Upper lobe of left lung (tissue), 6 donors: ENCODE results near the gene TBCD. TPM values are rescaled to one million over a fixed set of nuclear protein-coding genes. Genes with fewer than 3 reads are reported as not detected.

Experiments used
- ATAC-seq, 2 donors: fragments of 200-7000 bp; cut with Tn5 transposase; one replicate each; pipeline ENCODE4 v1.9.1; 2022; ENCODE audit warnings: mild to moderate bottlenecking in 2 of 2, moderate library complexity in 2 of 2; ENCODE audit not compliant: low FRiP score in 2 of 2
- DNase-seq, 2 donors: peaks; one replicate each; pipeline ENCODE4 v3.0.0-alpha.2; 2019 to 2020
- H3K27ac ChIP-seq, 4 donors: fragments of 200-600 bp; sonication (generic); one replicate each; pipeline ENCODE4 v1.5.1; 2016 to 2019
- H3K27me3 ChIP-seq, 4 donors: fragments of 200-600 bp; sonication (generic); one replicate each; pipeline ENCODE4 v1.5.1; 2017 to 2019
- H3K36me3 ChIP-seq, 4 donors: fragments of 200-600 bp; sonication (generic); one replicate each; pipeline ENCODE4 v1.5.1; 2016 to 2019
- H3K4me1 ChIP-seq, 4 donors: fragments of 200-600 bp; sonication (generic); one replicate each; pipeline ENCODE4 v1.5.1; 2018 to 2019
- H3K4me3 ChIP-seq, 4 donors: fragments of 200-600 bp; sonication (generic); one replicate each; pipeline ENCODE4 v1.5.1; 2017 to 2019; ENCODE audit warnings: mild to moderate bottlenecking in 2 of 4, moderate library complexity in 1 of 4
- H3K9me3 ChIP-seq, 4 donors: fragments of 200-600 bp; sonication (generic); one replicate each; pipeline ENCODE4 v1.5.1; 2018 to 2019
- CTCF ChIP-seq, 6 experiments: fragments of 450-650 bp in 4 of 6; fragments of 200-600 bp in 2 of 6; sonication (generic) in 2 of 6; IDR thresholded peaks; one replicate each; pipeline ENCODE4 v1.5.1; 2016 to 2019; ENCODE audit warnings: antibody characterized with exemption in 6 of 6
- EP300 ChIP-seq, 4 donors: sonication (generic); formaldehyde crosslinking; IDR thresholded peaks; one replicate each; pipeline ENCODE4 v1.5.1; 2017; ENCODE audit warnings: antibody characterized with exemption in 4 of 4, control low read depth in 2 of 4
- POLR2A ChIP-seq, 4 donors: fragments of 450-650 bp; IDR thresholded peaks; one replicate each; pipeline ENCODE4 v1.5.1; 2016 to 2017; ENCODE audit warnings: antibody characterized with exemption in 4 of 4, mild to moderate bottlenecking in 2 of 4
- POLR2AphosphoS5 ChIP-seq, 2 donors: sonication (generic); formaldehyde crosslinking; IDR thresholded peaks; one replicate each; pipeline ENCODE4 v1.5.1; 2017; ENCODE audit warnings: antibody characterized with exemption in 2 of 2
- WGBS, 2 donors: methylation state at CpG; one replicate each; pipeline ENCODE4 v1.1.5; 2017 to 2018; 5-methylcytosine and 5-hydroxymethylcytosine counted together
- total RNA-seq, 6 donors: library from RNA; depleted of rRNA in 4 of 6; stranded (reverse); fragments of >200 nt in 4 of 6; gene quantifications; one replicate each; pipeline versions ENCODE4 v1.1.0 to v1.2.1, GENCODE V29; 2016 to 2021
- donor health status: DM: no; HTN: no; CAD: no; lungs with moderate emphysema.
- donor health status: DM: no; HTN: yes; CAD: no; lungs with severe emphysema.

Gene TBCD
- total RNA-seq, 6 donors from 2014 or later: 71.3 to 262 (median 104) TPM

GRCh38 chr17:82837586-82838320, 85.9 kb downstream of the TBCD start:
- peak; percentile 27 to 48 for ATAC-seq
- Histone ChIP-seq H3K27me3 (no peaks in the 10 kb centered on the region), H3K9me3 (no peaks in the 10 kb centered on the region), H3K4me1 (peaks cover 11 to 24% (median 19%) of the 10 kb centered on the region in 4 donors), H3K27ac (peak overlapping the region; percentile 63 to 75 (median 69)), H3K4me3 (peak overlapping the region in 1 of 4 donors; percentile 41), H3K36me3 (peaks cover 0 to 10% (median 1%) of the 10 kb centered on the region in 4 donors)
- 53 to 58% methylated on average over 13 of the region's 13 CpGs for WGBS, 2 donors
- TF ChIP-seq EP300 (IDR thresholded peaks at IDR 0.05) (no peak), POLR2AphosphoS5 (IDR thresholded peaks at IDR 0.05) (no peak), POLR2A (IDR thresholded peaks at IDR 0.05) (no peak), CTCF (IDR thresholded peaks at IDR 0.05) (no peak)
- no peak for DNase-seq

GRCh38 chr17:82838386-82839063, 86.7 kb downstream of the TBCD start:
- H3K4me3 ChIP-seq: peak overlapping the region in 3 of 4 donors; percentile 18 to 41 (median 33)
- H3K4me1 ChIP-seq: peaks cover 11 to 24% (median 19%) of the 10 kb centered on the region in 4 donors
- peak; percentile 75 for ATAC-seq
- peak in 1 of 4 donors; percentile 60 for TF ChIP-seq POLR2A (IDR thresholded peaks at IDR 0.05)
- no peak for TF ChIP-seq CTCF (IDR thresholded peaks at IDR 0.05)
- TF ChIP-seq POLR2AphosphoS5 (IDR thresholded peaks at IDR 0.05): peak; percentile 83 to 87
- peak in 1 of 4 donors; percentile 92 for TF ChIP-seq EP300 (IDR thresholded peaks at IDR 0.05)
- peak in 1 of 2 donors; percentile 91 for DNase-seq
- no peaks in the 10 kb centered on the region for H3K27me3 ChIP-seq
- H3K27ac ChIP-seq: peak overlapping the region; percentile 63 to 75 (median 69)
- 54% methylated on average over 17 of the region's 17 CpGs for WGBS, 2 donors
- peaks cover 0 to 4% (median 0%) of the 10 kb centered on the region in 4 donors for H3K36me3 ChIP-seq
- H3K9me3 ChIP-seq: no peaks in the 10 kb centered on the region

GRCh38 chr17:82839617-82840292, 87.9 kb downstream of the TBCD start, which contains the start of gene ZNF750:
Gene ZNF750 (minus strand): TSS chr17:82840022. CDS start chr17:82832454, 7,568 bp downstream.
- Histone ChIP-seq H3K4me3 (peak within 1 kb of the TSS in 3 of 4 donors; percentile 18 to 41 (median 33)), H3K27ac (peak within 1 kb of the TSS; percentile 63 to 75 (median 69)), H3K36me3 (no peaks in the 10 kb centered on the region), H3K9me3 (no peaks in the 10 kb centered on the region), H3K4me1 (peaks cover 11 to 28% (median 22%) of the 10 kb centered on the region in 4 donors), H3K27me3 (no peaks in the 10 kb centered on the region)
- DNase-seq (peak in 1 of 2 donors; percentile 68), ATAC-seq (peak in 1 of 2 donors; percentile 70)
- TF ChIP-seq POLR2A (IDR thresholded peaks at IDR 0.05): peak in 3 of 4 donors; percentile 33 to 76 (median 35)
- no peak for TF ChIP-seq EP300 (IDR thresholded peaks at IDR 0.05)
- TF ChIP-seq POLR2AphosphoS5 (IDR thresholded peaks at IDR 0.05): peak in 1 of 2 donors; percentile 62
- 83 to 84% methylated on average over 17 to 25 of the region's 25 CpGs for WGBS, 2 donors

GRCh38 chr17:82840431-82840831, 88.6 kb downstream of the TBCD start:
- ATAC-seq (no peak), DNase-seq (no peak)
- Histone ChIP-seq H3K4me3 (no peak overlapping the region), H3K27ac (peak overlapping the region in 1 of 4 donors; percentile 66), H3K9me3 (no peaks in the 10 kb centered on the region), H3K36me3 (no peaks in the 10 kb centered on the region), H3K4me1 (peaks cover 11 to 30% (median 23%) of the 10 kb centered on the region in 4 donors), H3K27me3 (no peaks in the 10 kb centered on the region)
- TF ChIP-seq CTCF (IDR thresholded peaks at IDR 0.05) (no peak), POLR2AphosphoS5 (IDR thresholded peaks at IDR 0.05) (no peak), POLR2A (IDR thresholded peaks at IDR 0.05) (no peak), EP300 (IDR thresholded peaks at IDR 0.05) (no peak)
- 86 to 93% methylated on average over 9 to 12 of the region's 12 CpGs for WGBS, 2 donors
